B cell (primary cell): ENCODE results near the gene FSHB. TPM values are rescaled to one million over a fixed set of nuclear protein-coding genes. Genes with fewer than 3 reads are reported as not detected.

Source experiments
- ATAC-seq: fragments of 200-7000 bp; cut with Tn5 transposase; one replicate; pipeline ENCODE4 v1.10.0; 2021; ENCODE audit warnings: low read depth, mild to moderate bottlenecking, moderate number of reproducible peaks, moderate library complexity
- CTCF ChIA-PET: fragments of 350-600 bp; sonication (Branson Sonifier 250); formaldehyde crosslinking; loops from one replicate; lab custom pipeline; 2021; ENCODE audit warnings: antibody characterized with exemption, inconsistent platforms; lab: Charles Lee
- POLR2A ChIA-PET: fragments of 350-600 bp; sonication (Branson Sonifier 250); formaldehyde crosslinking; loops from one replicate; lab custom pipeline; 2021; ENCODE audit warnings: antibody characterized with exemption; lab: Charles Lee
- DNase-seq: peaks from one replicate; pipeline ENCODE4 v3.0.0; 2013
- H2AFZ ChIP-seq: 2 replicates; pipeline ENCODE4 v1.6.1; 2012; ENCODE audit warnings: mild to moderate bottlenecking, low read depth, low read length; ENCODE audit not compliant: insufficient read depth, poor library complexity, severe bottlenecking
- H3K27ac ChIP-seq, 2 donors: 1 replicate in 1 of 2; 2 replicates in 1 of 2; pipeline ENCODE4 v1.5.1; 2012 to 2013; ENCODE audit warnings: low read length in 2 of 2, mild to moderate bottlenecking in 2 of 2, moderate library complexity in 1 of 2
- H3K27me3 ChIP-seq, 4 experiments: fragments of 200-600 bp in 1 of 4; sonication (generic) in 1 of 4; replicated peaks in 1 of 4; 1 replicate in 2 of 4; 2 replicates in 2 of 4; pipeline versions ENCODE4 v1.6.1 to v1.7.0; 2013 to 2016; ENCODE audit warnings: low read length in 3 of 4, mild to moderate bottlenecking in 2 of 4, mixed read lengths in 1 of 4, moderate library complexity in 1 of 4; ENCODE audit not compliant: insufficient read depth in 4 of 4, control insufficient read depth in 3 of 4; ENCODE audit errors: control extremely low read depth in 1 of 4
- H3K36me3 ChIP-seq, 2 experiments: replicated peaks in 1 of 2; 1 replicate in 1 of 2; 2 replicates in 1 of 2; pipeline versions ENCODE4 v1.6.1 to v1.7.1; 2013; ENCODE audit warnings: low read length in 1 of 2; ENCODE audit not compliant: insufficient read depth in 2 of 2, control insufficient read depth in 1 of 2; ENCODE audit errors: control extremely low read depth in 1 of 2, extremely low read depth in 1 of 2
- H3K4me1 ChIP-seq, 2 donors: fragments of 200-600 bp in 1 of 2; sonication (generic) in 1 of 2; 1 replicate in 1 of 2; 2 replicates in 1 of 2; pipeline versions ENCODE4 v1.5.1 to v1.6.1; 2013 to 2017; ENCODE audit warnings: low read length in 2 of 2; ENCODE audit not compliant: control insufficient read depth in 2 of 2, insufficient read depth in 2 of 2
- H3K4me2 ChIP-seq: replicated peaks from 2 replicates; pipeline ENCODE3; 2012; ENCODE audit warnings: mild to moderate bottlenecking, low read depth, low read length; ENCODE audit not compliant: poor library complexity, severe bottlenecking
- H3K4me3 ChIP-seq, 5 experiments: fragments of 200-600 bp in 1 of 5; sonication (generic) in 1 of 5; 1 replicate in 3 of 5; 2 replicates in 2 of 5; pipeline versions ENCODE4 v1.5.1 to v1.7.0; 2011 to 2016; ENCODE audit warnings: low read length in 4 of 5, mild to moderate bottlenecking in 4 of 5, low read depth in 2 of 5, control low read depth in 1 of 5, moderate library complexity in 1 of 5; ENCODE audit not compliant: insufficient read depth in 1 of 5; ENCODE audit errors: control extremely low read depth in 1 of 5, extremely low read depth in 1 of 5
- H3K79me2 ChIP-seq: fragments of 200-600 bp; sonication (generic); one replicate; pipeline ENCODE4 v1.6.0; 2016; ENCODE audit warnings: low read length; ENCODE audit not compliant: control insufficient read depth, insufficient read depth
- H3K9ac ChIP-seq: fragments of 200-600 bp; sonication (generic); 2 replicates; pipeline ENCODE4 v1.6.1; 2017; ENCODE audit warnings: mild to moderate bottlenecking, low read length, moderate library complexity
- H3K9me3 ChIP-seq, 3 donors: one replicate each; pipeline versions ENCODE4 v1.6.1 to v1.7.1; 2013; ENCODE audit warnings: low read length in 2 of 3; ENCODE audit not compliant: control insufficient read depth in 2 of 3, insufficient read depth in 1 of 3; ENCODE audit errors: control extremely low read depth in 1 of 3
- H4K20me1 ChIP-seq: 2 replicates; pipeline ENCODE4 v1.6.0; 2012; ENCODE audit warnings: mild to moderate bottlenecking, low read length; ENCODE audit not compliant: insufficient read depth, control insufficient read depth, poor library complexity, severe bottlenecking
- H3K27ac Mint-ChIP-seq: one replicate; pipeline ENCODE4 v1.8.0; 2021; ENCODE audit warnings: mixed read lengths
- H3K27me3 Mint-ChIP-seq: one replicate; pipeline ENCODE4 v1.8.0; 2021; ENCODE audit warnings: mixed read lengths
- H3K4me1 Mint-ChIP-seq: one replicate; pipeline ENCODE4 v1.8.0; 2021; ENCODE audit warnings: mixed read lengths
- H3K4me3 Mint-ChIP-seq: one replicate; pipeline ENCODE4 v1.8.0; 2021; ENCODE audit warnings: mixed read lengths
- H3K9me3 Mint-ChIP-seq: one replicate; pipeline ENCODE4 v1.8.0; 2022; ENCODE audit warnings: mixed read lengths; ENCODE audit not compliant: insufficient read depth
- CTCF ChIP-seq: fragments of 200-600 bp; IDR thresholded peaks from one replicate; pipeline ENCODE4 v1.8.0; 2022; ENCODE audit warnings: antibody characterized with exemption, mild to moderate bottlenecking
- EZH2 ChIP-seq: IDR thresholded peaks from 2 replicates; pipeline ENCODE4 v1.6.1; 2012; ENCODE audit warnings: borderline replicate concordance, low read depth, mild to moderate bottlenecking, moderate library complexity, low read length; ENCODE audit not compliant: insufficient read depth, poor library complexity, severe bottlenecking
- WGBS: methylation state at CpG from one replicate; pipeline ENCODE4 v1.1.5; 2013; ENCODE audit warnings: missing lambda C conversion rate; ENCODE audit not compliant: insufficient coverage; 5-methylcytosine and 5-hydroxymethylcytosine counted together
- intact Hi-C: fragments of 100-400 bp; cut with micrococcal nuclease; formaldehyde crosslinking; loops from one replicate; pipeline ENCODE4 v1.10.0; 2022
- polyA plus RNA-seq: library from polyadenylated mRNA; depleted of rRNA; stranded (reverse); fragments of >200 nt; gene quantifications from 2 replicates; pipeline ENCODE4 v1.2.3, GENCODE V29; 2012
- total RNA-seq, 2 donors: library from RNA; stranded (reverse); fragments of 120-200 nt in 1 of 2; gene quantifications; 1 replicate in 1 of 2; 2 replicates in 1 of 2; pipeline versions ENCODE4 v1.2.3 to v1.2.4, GENCODE V29; 2013 to 2022

Gene FSHB
- total and polyA plus RNA-seq, 2 donors (not counting 1 experiment from before 2014, with no cell fraction given): not detected

- ChIA-PET CTCF (no interaction called here), POLR2A (no interaction called here)
- Mint-ChIP-seq H3K9me3 (no peaks in the 10 kb centered on the region), H3K27me3 (peaks cover 10% of the 10 kb centered on the region), H3K4me3 (no peak overlapping the region), H3K4me1 (no peaks in the 10 kb centered on the region), H3K27ac (no peak overlapping the region)
- no peaks in the 10 kb centered on the region for H3K9me3 ChIP-seq
- intact Hi-C loops: no loop called here
- ATAC-seq (no peak), DNase-seq (no peak)
- H3K9ac ChIP-seq: no peak overlapping the region
- no peaks in the 10 kb centered on the region for H3K79me2 ChIP-seq
- H3K4me3 ChIP-seq: no peak overlapping the region
- H3K27ac ChIP-seq: no peak overlapping the region
- H3K36me3 ChIP-seq: no peaks in the 10 kb centered on the region
- H3K4me1 ChIP-seq: no peaks in the 10 kb centered on the region
- 88% methylated on average over 3 of the region's 4 CpGs for WGBS
- H3K4me2 ChIP-seq: no peak overlapping the region
- H4K20me1 ChIP-seq: no peaks in the 10 kb centered on the region
- H3K27me3 ChIP-seq: peaks cover 0 to 2% (median 0%) of the 10 kb centered on the region in 4 experiments
- TF ChIP-seq CTCF (no peak), EZH2 (no peak)
- no peak overlapping the region for H2AFZ ChIP-seq
Observed at GRCh38 chr11:30218278-30218677, 12.5 kb upstream of the FSHB start.

- H3K4me3 ChIP-seq: no peak overlapping the region
- H3K4me2 ChIP-seq: no peak overlapping the region
- no peaks in the 10 kb centered on the region for H3K9me3 Mint-ChIP-seq
- H3K27me3 Mint-ChIP-seq: no peaks in the 10 kb centered on the region
- intact Hi-C loops: no loop called here
- no peak for ATAC-seq
- peaks cover 0 to 6% (median 0%) of the 10 kb centered on the region in 3 donors for H3K9me3 ChIP-seq
- H3K27me3 ChIP-seq: no peaks in the 10 kb centered on the region
- H3K4me1 ChIP-seq: no peaks in the 10 kb centered on the region
- no peak overlapping the region for H3K9ac ChIP-seq
- no peaks in the 10 kb centered on the region for H3K36me3 ChIP-seq
- no peak overlapping the region for H3K4me3 Mint-ChIP-seq
- CTCF ChIA-PET: interaction anchor here (0.9 kb wide), 1 partner anchor 29 kb away, joined by 4 read pairs; no protein-coding TSS in a partner anchor
- no peak overlapping the region for H3K27ac Mint-ChIP-seq
- POLR2A ChIA-PET: no interaction called here
- no peak overlapping the region for H2AFZ ChIP-seq
- H3K79me2 ChIP-seq: no peaks in the 10 kb centered on the region
- H4K20me1 ChIP-seq: no peaks in the 10 kb centered on the region
- H3K4me1 Mint-ChIP-seq: no peaks in the 10 kb centered on the region
- TF ChIP-seq CTCF (no peak), EZH2 (no peak)
- H3K27ac ChIP-seq: no peak overlapping the region
- DNase-seq: no peak
Observed at GRCh38 chr11:30225642-30226041, 5.2 kb upstream of the FSHB start.
